ENCODE measurements around the gene HIF3A.

GRCh38 chr19:46269101-46269500 is 27.7 kb upstream of the HIF3A start:
- TF ChIP-seq CTCF (IDR thresholded peaks at IDR 0.05) (no peak), ZFX (IDR thresholded peaks at IDR 0.05; ENCODE audit: borderline replicate concordance) (no peak)
